WTC11 (cell line): ENCODE results near the gene SMARCB1. TPM values are rescaled to one million over a fixed set of nuclear protein-coding genes. Genes with fewer than 3 reads are reported as not detected.
A peak's percentile ranks its signal among the peaks of the same experiment; 100 is the strongest.

Experiments used
- ATAC-seq: fragments of 200-7000 bp; cut with Tn5 transposase; 2 replicates; pipeline ENCODE4 v1.10.0; 2021; ENCODE audit warnings: mild to moderate bottlenecking, moderate library complexity
- CTCF ChIA-PET: fragments of 300-600 bp; sonication (Branson Sonifier 250); formaldehyde crosslinking; loops from one replicate; lab custom pipeline; 2021; ENCODE audit warnings: antibody characterized with exemption; lab: Charles Lee
- POLR2A ChIA-PET: fragments of 350-600 bp; sonication (Branson Sonifier 250); formaldehyde crosslinking; loops from one replicate; lab custom pipeline; 2021; ENCODE audit warnings: antibody characterized with exemption; lab: Charles Lee
- DNase-seq: peaks from one replicate; pipeline ENCODE4 v3.0.0; 2021; ENCODE audit warnings: low spot score
- H3K27ac Mint-ChIP-seq: 2 replicates; pipeline ENCODE4 v1.8.0; 2021; ENCODE audit warnings: mixed read lengths
- H3K27me3 Mint-ChIP-seq: 2 replicates; pipeline ENCODE4 v1.8.0; 2021; ENCODE audit warnings: low read depth, mild to moderate bottlenecking, moderate library complexity, mixed read lengths
- H3K36me3 Mint-ChIP-seq: 2 replicates; pipeline ENCODE4 v1.8.0; 2021; ENCODE audit warnings: mixed read lengths
- H3K4me1 Mint-ChIP-seq: 2 replicates; pipeline ENCODE4 v1.8.0; 2022; ENCODE audit warnings: mixed read lengths
- H3K4me3 Mint-ChIP-seq: 2 replicates; pipeline ENCODE4 v1.8.0; 2021; ENCODE audit warnings: mild to moderate bottlenecking, moderate library complexity, mixed read lengths
- H3K9me3 Mint-ChIP-seq: 2 replicates; pipeline ENCODE4 v1.8.0; 2021; ENCODE audit warnings: mixed read lengths
- CREB1 ChIP-seq: sonication (generic); formaldehyde crosslinking; IDR thresholded peaks from 2 replicates; pipeline ENCODE4 v1.8.0; 2023; ENCODE audit warnings: mild to moderate bottlenecking, missing genetic modification reagents
- NR1H2 ChIP-seq: sonication (generic); formaldehyde crosslinking; IDR thresholded peaks from 2 replicates; pipeline ENCODE4 v1.9.0; 2021; ENCODE audit warnings: mild to moderate bottlenecking, moderate library complexity, missing genetic modification reagents
- SMAD3 ChIP-seq: sonication (generic); formaldehyde crosslinking; IDR thresholded peaks from 2 replicates; pipeline ENCODE4 v1.8.0; 2022; ENCODE audit warnings: missing genetic modification reagents, mild to moderate bottlenecking, borderline replicate concordance
- SP1 ChIP-seq: sonication (generic); formaldehyde crosslinking; conservative IDR thresholded peaks from 2 replicates; pipeline ENCODE4 v1.8.1; 2022; ENCODE audit warnings: missing genetic modification reagents
- TEAD4 ChIP-seq: sonication (generic); formaldehyde crosslinking; IDR thresholded peaks from 2 replicates; pipeline ENCODE4 v1.8.0; 2022; ENCODE audit warnings: mild to moderate bottlenecking, missing genetic modification reagents
- ZNF423 ChIP-seq: fragments of 250-450 bp; sonication (Bioruptor Pico); IDR thresholded peaks from 2 replicates; pipeline ENCODE4 v2.1.2; 2022; ENCODE audit warnings: mild to moderate bottlenecking, moderate library complexity
- ZNF671 ChIP-seq: fragments of 250-450 bp; sonication (Bioruptor Pico); IDR thresholded peaks from 2 replicates; pipeline ENCODE4 v1.8.0; 2021; ENCODE audit warnings: mild to moderate bottlenecking
- total RNA-seq: library from RNA; stranded (reverse); gene quantifications from 3 replicates; pipeline ENCODE4 v1.2.3, GENCODE V29; 2021
- TF ChIP-seq, protein P1 (sequence below): sonication (generic); formaldehyde crosslinking; IDR thresholded peaks from 2 replicates; pipeline ENCODE4 v1.8.0; 2022; ENCODE audit warnings: mild to moderate bottlenecking, missing genetic modification reagents
- TF ChIP-seq, protein P2 (sequence below): fragments of 250-450 bp; sonication (Bioruptor Pico); IDR thresholded peaks from 2 replicates; pipeline ENCODE4 v2.1.2; 2022; ENCODE audit warnings: mild to moderate bottlenecking, moderate library complexity
- TF ChIP-seq, protein P3 (sequence below): fragments of 250-450 bp; sonication (Bioruptor Pico); IDR thresholded peaks from 2 replicates; pipeline ENCODE4 v1.9.0; 2021; ENCODE audit warnings: mild to moderate bottlenecking
- TF ChIP-seq, protein P4 (sequence below): sonication (generic); formaldehyde crosslinking; IDR thresholded peaks from 2 replicates; pipeline ENCODE4 v1.8.0; 2022; ENCODE audit warnings: mild to moderate bottlenecking, missing genetic modification reagents
- TF ChIP-seq, protein P5 (sequence below): sonication (generic); formaldehyde crosslinking; IDR thresholded peaks from 2 replicates; pipeline ENCODE4 v1.8.1; 2023; ENCODE audit warnings: mild to moderate bottlenecking, moderate library complexity, missing genetic modification reagents
- TF ChIP-seq, protein P6 (sequence below): fragments of 250-450 bp; sonication (Bioruptor Pico); IDR thresholded peaks from 2 replicates; pipeline ENCODE4 v1.9.0; 2021; ENCODE audit warnings: mild to moderate bottlenecking, borderline replicate concordance
- TF ChIP-seq, protein P7 (sequence below): sonication (generic); formaldehyde crosslinking; IDR thresholded peaks from 2 replicates; pipeline ENCODE4 v1.8.1; 2022; ENCODE audit warnings: low read depth, missing genetic modification reagents, borderline replicate concordance

SMARCB1 gene
- total RNA-seq, 1 experiment from 2014 or later: 135 TPM

DNA sequence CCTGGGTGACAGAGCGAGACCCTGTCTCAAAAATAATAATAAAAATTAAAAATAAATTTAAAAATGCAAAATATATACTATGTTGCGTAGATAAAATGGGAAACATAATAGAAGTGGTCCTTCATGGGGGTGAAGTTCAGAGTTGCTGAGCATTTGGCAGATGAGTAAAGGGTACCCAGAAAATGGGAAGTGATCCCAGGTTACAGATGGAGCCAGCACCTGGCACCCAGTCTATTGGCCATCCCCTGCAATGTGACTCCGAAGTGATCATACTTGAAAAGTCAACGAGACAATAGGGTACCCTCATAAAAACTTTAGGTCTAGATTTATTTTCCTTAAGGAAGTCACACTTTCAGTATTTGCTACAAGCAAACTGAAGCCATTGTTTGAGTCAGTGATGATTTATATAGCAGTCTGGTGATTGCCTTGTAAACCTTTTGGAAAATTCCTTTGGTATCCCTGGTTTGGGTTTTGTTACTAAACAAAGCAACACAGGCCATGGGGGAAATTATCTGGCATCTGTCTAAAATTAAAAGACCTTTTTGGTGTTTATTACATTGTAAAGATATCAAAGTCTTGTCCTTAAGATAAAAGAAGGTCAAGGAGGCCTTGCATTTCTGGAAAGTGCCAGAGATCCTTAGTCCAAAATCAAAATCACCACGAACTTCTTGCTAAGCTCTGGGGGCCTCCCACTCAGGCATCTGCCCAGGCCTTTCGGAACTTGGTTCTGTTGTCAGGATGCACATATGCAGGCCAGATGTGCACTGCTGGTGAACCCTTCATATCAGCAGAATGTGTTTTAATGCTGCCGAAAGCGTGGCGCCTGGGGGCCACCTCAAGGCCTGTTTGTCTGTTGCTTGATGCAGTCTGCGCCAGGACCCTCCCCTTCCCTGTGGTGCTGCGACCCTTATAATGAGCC is 4.3 kb downstream of the SMARCB1 start:
- no peak for TF ChIP-seq SP1 (CRISPR knock-in tag)
- TF ChIP-seq, protein P1, sequence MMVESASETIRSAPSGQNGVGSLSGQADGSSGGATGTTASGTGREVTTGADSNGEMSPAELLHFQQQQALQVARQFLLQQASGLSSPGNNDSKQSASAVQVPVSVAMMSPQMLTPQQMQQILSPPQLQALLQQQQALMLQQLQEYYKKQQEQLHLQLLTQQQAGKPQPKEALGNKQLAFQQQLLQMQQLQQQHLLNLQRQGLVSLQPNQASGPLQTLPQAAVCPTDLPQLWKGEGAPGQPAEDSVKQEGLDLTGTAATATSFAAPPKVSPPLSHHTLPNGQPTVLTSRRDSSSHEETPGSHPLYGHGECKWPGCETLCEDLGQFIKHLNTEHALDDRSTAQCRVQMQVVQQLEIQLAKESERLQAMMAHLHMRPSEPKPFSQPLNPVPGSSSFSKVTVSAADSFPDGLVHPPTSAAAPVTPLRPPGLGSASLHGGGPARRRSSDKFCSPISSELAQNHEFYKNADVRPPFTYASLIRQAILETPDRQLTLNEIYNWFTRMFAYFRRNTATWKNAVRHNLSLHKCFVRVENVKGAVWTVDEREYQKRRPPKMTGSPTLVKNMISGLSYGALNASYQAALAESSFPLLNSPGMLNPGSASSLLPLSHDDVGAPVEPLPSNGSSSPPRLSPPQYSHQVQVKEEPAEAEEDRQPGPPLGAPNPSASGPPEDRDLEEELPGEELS (CRISPR knock-in tag): no peak
- TF ChIP-seq, protein P2, sequence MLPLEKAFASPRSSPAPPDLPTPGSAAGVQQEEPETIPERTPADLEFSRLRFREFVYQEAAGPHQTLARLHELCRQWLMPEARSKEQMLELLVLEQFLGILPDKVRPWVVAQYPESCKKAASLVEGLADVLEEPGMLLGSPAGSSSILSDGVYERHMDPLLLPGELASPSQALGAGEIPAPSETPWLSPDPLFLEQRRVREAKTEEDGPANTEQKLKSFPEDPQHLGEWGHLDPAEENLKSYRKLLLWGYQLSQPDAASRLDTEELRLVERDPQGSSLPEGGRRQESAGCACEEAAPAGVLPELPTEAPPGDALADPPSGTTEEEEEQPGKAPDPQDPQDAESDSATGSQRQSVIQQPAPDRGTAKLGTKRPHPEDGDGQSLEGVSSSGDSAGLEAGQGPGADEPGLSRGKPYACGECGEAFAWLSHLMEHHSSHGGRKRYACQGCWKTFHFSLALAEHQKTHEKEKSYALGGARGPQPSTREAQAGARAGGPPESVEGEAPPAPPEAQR (CRISPR knock-in tag): no peak
- no peak for TF ChIP-seq NR1H2 (CRISPR knock-in tag)
- TF ChIP-seq, protein P3, sequence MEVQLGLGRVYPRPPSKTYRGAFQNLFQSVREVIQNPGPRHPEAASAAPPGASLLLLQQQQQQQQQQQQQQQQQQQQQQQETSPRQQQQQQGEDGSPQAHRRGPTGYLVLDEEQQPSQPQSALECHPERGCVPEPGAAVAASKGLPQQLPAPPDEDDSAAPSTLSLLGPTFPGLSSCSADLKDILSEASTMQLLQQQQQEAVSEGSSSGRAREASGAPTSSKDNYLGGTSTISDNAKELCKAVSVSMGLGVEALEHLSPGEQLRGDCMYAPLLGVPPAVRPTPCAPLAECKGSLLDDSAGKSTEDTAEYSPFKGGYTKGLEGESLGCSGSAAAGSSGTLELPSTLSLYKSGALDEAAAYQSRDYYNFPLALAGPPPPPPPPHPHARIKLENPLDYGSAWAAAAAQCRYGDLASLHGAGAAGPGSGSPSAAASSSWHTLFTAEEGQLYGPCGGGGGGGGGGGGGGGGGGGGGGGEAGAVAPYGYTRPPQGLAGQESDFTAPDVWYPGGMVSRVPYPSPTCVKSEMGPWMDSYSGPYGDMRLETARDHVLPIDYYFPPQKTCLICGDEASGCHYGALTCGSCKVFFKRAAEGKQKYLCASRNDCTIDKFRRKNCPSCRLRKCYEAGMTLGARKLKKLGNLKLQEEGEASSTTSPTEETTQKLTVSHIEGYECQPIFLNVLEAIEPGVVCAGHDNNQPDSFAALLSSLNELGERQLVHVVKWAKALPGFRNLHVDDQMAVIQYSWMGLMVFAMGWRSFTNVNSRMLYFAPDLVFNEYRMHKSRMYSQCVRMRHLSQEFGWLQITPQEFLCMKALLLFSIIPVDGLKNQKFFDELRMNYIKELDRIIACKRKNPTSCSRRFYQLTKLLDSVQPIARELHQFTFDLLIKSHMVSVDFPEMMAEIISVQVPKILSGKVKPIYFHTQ (CRISPR knock-in tag): no peak
- no peak for TF ChIP-seq CREB1
- TF ChIP-seq TEAD4 (CRISPR knock-in tag): no peak
- H3K4me3 Mint-ChIP-seq: no peak overlapping the region
- H3K27me3 Mint-ChIP-seq: no peaks in the 10 kb centered on the region
- peak overlapping the region; percentile 68; the same call in 1 of the 2 replicates for H3K27ac Mint-ChIP-seq
- 0 out of 2 replicates have a peak, but pooled peaks cover under 1% of the 10 kb centered on the region for H3K9me3 Mint-ChIP-seq
- peaks cover 49% of the 10 kb centered on the region for H3K36me3 Mint-ChIP-seq
- CTCF ChIA-PET: interaction anchor here (0.6 kb wide), 1 partner anchor 20 kb away, joined by 3 read pairs; no protein-coding TSS in a partner anchor
- POLR2A ChIA-PET: no interaction called here
- H3K4me1 Mint-ChIP-seq: peaks cover 30% of the 10 kb centered on the region
- DNase-seq (no peak), ATAC-seq (no peak)

DNA sequence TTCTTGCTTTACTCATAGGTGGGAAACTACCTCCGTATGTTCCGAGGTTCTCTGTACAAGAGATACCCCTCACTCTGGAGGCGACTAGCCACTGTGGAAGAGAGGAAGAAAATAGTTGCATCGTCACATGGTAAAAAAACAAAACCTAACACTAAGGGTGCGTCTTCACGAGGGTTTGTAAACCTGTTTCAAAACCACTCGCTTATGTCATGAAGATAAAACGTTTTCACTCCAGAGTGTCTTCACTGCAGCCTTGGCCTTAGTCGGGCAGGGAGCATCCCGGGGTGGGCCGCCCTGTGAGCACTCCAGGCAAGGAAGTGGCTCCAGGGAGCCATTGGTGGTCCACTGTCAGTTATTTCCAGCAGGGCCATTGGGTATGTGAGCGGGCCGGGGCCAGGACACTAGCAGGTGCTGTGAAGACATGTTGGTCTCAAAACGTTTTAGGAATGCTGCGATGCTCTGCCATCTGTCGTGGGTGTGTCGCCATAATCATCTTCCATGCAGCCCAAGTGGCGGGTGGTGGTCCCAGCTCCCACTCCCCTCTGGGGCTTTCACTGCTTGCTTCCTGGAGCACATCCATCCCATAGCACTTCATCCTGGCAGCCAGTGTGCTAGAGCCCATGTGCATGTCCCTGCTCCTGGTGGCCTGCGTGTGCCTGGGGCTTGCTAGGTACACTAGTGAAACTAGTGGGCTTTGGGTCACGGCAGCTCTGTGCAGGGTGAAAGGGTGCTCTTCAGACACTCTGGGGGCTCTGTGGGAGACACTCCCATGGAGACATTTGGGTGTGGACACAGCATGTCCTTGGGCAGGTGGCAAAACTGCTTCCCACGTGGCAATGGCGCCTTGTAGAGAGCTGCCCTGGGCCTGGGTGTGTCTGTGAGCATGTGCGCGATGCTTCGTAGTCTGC is 5.2 kb downstream of the SMARCB1 start:
- CTCF ChIA-PET: interaction anchor here (0.9 kb wide), 1 partner anchor 21 kb away, joined by 3 read pairs; no protein-coding TSS in a partner anchor
- no peak overlapping the region for H3K4me3 Mint-ChIP-seq
- peak overlapping the region; percentile 68; the same call in 1 of the 2 replicates for H3K27ac Mint-ChIP-seq
- peaks cover 7% of the 10 kb centered on the region; the same call in 1 of the 2 replicates for H3K9me3 Mint-ChIP-seq
- ATAC-seq (no peak), DNase-seq (no peak)
- no peaks in the 10 kb centered on the region for H3K27me3 Mint-ChIP-seq
- peaks cover 56% of the 10 kb centered on the region for H3K36me3 Mint-ChIP-seq
- POLR2A ChIA-PET: no interaction called here
- peaks cover 24% of the 10 kb centered on the region for H3K4me1 Mint-ChIP-seq
- TF ChIP-seq, protein P4, sequence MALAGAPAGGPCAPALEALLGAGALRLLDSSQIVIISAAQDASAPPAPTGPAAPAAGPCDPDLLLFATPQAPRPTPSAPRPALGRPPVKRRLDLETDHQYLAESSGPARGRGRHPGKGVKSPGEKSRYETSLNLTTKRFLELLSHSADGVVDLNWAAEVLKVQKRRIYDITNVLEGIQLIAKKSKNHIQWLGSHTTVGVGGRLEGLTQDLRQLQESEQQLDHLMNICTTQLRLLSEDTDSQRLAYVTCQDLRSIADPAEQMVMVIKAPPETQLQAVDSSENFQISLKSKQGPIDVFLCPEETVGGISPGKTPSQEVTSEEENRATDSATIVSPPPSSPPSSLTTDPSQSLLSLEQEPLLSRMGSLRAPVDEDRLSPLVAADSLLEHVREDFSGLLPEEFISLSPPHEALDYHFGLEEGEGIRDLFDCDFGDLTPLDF (CRISPR knock-in tag): no peak
- TF ChIP-seq ZNF671 (no peak), ZNF423 (CRISPR knock-in tag) (no peak), SMAD3 (CRISPR knock-in tag) (no peak)
- TF ChIP-seq, protein P5, sequence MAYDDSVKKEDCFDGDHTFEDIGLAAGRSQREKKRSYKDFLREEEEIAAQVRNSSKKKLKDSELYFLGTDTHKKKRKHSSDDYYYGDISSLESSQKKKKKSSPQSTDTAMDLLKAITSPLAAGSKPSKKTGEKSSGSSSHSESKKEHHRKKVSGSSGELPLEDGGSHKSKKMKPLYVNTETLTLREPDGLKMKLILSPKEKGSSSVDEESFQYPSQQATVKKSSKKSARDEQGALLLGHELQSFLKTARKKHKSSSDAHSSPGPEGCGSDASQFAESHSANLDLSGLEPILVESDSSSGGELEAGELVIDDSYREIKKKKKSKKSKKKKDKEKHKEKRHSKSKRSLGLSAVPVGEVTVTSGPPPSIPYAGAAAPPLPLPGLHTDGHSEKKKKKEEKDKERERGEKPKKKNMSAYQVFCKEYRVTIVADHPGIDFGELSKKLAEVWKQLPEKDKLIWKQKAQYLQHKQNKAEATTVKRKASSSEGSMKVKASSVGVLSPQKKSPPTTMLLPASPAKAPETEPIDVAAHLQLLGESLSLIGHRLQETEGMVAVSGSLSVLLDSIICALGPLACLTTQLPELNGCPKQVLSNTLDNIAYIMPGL: no peak
- TF ChIP-seq, protein P6, sequence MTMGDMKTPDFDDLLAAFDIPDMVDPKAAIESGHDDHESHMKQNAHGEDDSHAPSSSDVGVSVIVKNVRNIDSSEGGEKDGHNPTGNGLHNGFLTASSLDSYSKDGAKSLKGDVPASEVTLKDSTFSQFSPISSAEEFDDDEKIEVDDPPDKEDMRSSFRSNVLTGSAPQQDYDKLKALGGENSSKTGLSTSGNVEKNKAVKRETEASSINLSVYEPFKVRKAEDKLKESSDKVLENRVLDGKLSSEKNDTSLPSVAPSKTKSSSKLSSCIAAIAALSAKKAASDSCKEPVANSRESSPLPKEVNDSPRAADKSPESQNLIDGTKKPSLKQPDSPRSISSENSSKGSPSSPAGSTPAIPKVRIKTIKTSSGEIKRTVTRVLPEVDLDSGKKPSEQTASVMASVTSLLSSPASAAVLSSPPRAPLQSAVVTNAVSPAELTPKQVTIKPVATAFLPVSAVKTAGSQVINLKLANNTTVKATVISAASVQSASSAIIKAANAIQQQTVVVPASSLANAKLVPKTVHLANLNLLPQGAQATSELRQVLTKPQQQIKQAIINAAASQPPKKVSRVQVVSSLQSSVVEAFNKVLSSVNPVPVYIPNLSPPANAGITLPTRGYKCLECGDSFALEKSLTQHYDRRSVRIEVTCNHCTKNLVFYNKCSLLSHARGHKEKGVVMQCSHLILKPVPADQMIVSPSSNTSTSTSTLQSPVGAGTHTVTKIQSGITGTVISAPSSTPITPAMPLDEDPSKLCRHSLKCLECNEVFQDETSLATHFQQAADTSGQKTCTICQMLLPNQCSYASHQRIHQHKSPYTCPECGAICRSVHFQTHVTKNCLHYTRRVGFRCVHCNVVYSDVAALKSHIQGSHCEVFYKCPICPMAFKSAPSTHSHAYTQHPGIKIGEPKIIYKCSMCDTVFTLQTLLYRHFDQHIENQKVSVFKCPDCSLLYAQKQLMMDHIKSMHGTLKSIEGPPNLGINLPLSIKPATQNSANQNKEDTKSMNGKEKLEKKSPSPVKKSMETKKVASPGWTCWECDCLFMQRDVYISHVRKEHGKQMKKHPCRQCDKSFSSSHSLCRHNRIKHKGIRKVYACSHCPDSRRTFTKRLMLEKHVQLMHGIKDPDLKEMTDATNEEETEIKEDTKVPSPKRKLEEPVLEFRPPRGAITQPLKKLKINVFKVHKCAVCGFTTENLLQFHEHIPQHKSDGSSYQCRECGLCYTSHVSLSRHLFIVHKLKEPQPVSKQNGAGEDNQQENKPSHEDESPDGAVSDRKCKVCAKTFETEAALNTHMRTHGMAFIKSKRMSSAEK (CRISPR knock-in tag): no peak
- TF ChIP-seq, protein P7, sequence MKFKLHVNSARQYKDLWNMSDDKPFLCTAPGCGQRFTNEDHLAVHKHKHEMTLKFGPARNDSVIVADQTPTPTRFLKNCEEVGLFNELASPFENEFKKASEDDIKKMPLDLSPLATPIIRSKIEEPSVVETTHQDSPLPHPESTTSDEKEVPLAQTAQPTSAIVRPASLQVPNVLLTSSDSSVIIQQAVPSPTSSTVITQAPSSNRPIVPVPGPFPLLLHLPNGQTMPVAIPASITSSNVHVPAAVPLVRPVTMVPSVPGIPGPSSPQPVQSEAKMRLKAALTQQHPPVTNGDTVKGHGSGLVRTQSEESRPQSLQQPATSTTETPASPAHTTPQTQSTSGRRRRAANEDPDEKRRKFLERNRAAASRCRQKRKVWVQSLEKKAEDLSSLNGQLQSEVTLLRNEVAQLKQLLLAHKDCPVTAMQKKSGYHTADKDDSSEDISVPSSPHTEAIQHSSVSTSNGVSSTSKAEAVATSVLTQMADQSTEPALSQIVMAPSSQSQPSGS (CRISPR knock-in tag): no peak
